Right forelimb (tissue), 1 donor: Measurements from ENCODE around the gene AP1S3.

Experiments used
- DNase-seq: peaks from one replicate; pipeline ENCODE4 v3.0.0-alpha.2; 2018

AP1S3 gene

GRCh38 chr2:223758131-223758840, 79.1 kb downstream of the AP1S3 start:
- no peak for DNase-seq

DNA sequence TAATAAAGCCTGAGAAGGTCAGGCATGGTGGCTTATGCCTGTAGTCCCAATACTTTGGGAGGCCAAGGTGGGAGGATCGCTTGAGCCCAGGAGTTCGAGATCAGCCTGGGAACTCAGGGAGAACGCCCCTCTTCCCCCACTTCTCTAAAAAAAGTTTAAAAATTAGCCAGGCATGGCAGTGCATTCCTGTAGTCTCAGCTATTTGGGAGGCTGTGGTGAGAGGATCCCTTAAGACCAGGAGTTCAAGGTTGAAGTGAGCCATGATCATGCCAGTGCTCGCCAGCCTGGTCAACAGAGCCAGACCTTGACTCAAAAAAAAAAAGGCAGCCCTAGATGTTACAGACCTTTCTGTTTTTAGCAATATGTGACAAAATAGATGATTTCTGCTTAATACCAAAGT, 83.4 kb downstream of the AP1S3 start:
- DNase-seq = no peak

GRCh38 chr2:223751012-223751411, 86.4 kb downstream of the AP1S3 start:
- DNase-seq = no peak

DNA sequence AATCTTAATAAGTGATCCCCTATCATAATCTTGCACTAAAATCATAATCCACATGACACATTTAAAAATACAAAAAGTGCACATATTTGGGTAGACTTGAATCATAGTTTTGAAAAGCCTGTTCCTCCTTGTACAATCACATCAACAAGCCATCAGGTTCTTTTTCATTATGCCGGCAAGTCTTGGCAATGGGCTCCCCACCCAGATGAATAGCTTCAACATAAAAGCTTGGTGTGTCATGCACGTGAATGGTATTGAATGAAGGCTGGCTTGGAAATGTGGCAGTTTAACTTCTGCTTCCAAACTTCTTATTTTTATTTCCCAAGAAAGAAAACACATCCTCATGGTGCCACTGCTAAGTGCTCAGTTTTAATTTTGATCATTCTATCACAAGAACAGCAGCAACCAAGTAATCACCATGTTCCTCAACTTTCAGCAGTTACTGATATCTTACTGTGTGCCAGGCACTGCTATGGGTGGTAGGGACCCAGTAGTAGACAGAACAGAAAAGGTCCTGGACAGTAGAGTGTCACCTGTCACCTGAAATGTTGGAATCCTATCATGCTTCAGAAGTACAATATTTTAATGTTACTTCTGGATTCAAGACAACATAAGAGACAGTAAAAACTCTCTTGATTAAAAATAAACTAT, 89.9 kb downstream of the AP1S3 start:
- no peak for DNase-seq

GRCh38 chr2:223746611-223747010, 90.8 kb downstream of the AP1S3 start:
- DNase-seq = no peak

DNA sequence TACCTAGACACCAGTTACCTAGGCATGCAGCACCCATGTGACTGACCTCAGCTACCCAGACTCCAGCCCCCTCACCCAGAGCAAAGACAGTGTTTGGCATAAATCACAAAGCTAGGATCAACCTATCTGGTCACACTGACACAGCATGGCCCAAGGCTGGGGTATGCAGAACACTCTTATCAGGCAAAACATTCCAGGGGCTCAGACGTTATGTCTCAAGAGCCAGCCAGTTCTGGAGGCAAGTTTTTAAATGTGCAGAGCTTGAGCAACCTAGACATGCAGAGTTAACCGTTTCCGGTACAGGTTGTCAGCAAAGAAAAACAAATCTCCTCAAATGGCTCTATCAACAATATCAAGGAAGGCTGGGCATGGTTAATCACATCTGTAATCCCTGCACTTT, 92.8 kb downstream of the AP1S3 start:
- no peak for DNase-seq

- DNase-seq = no peak
Observed at GRCh38 chr2:223740679-223741078, 96.7 kb downstream of the AP1S3 start.

GRCh38 chr2:223737207-223737606, 100.2 kb downstream of the AP1S3 start:
- no peak for DNase-seq

GRCh38 chr2:223736488-223736887, 100.9 kb downstream of the AP1S3 start:
- no peak for DNase-seq

GRCh38 chr2:223735659-223736244, 101.6 kb downstream of the AP1S3 start:
- DNase-seq = no peak

DNA sequence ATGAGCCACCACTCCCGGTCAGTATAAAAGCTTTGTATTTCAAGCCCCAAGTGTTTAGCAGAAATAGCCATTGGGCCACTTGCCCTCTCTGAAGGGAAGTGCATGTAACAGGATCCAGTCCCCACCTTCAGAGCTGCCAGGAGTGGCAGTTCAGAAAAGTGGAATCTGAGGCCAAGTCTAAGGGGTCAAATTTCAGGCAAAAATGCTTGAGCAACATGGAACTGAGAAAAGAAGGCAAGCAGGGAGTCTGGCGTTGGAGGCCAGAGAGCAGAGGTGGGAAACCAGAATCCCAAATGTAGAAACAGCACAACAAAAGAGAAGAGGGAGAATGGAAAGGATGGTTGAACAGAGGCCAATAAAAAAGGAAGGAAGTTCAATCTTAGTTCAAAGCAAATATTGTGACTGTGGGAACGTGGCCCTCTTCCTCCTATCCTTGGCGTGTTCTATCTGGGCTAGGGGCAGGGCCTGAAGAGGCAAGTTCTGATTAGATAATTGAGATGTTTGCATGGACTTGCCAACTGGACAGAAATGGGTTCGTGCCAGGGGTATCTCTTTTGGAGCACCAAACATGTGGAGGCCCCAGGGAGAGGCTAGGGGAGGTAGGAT, 102.2 kb downstream of the AP1S3 start:
- no peak for DNase-seq

DNA sequence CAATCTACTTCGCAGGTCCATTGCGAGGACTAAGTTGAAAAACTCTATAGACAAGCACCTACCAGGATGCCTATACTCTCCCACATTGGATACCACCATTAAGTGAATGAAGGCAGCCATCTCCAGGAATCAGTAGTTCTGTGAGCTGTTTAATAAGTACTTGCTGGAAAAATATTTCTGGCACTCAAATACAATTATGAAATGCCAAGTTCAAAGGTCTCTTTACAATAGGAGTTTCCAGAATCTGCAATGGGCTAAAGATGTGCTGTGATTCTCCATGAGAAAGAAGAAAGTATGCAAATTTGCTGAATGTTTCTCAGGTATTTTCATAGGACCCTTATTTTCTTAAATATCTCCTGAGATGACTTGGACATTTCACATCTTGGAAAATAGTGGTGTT, 103.0 kb downstream of the AP1S3 start:
- DNase-seq = no peak

- no peak for DNase-seq
Observed at GRCh38 chr2:223732346-223732745, 105.0 kb downstream of the AP1S3 start.

GRCh38 chr2:223731503-223731902, 105.9 kb downstream of the AP1S3 start:
- no peak for DNase-seq

- DNase-seq = no peak
Observed at GRCh38 chr2:223729781-223730180, 107.6 kb downstream of the AP1S3 start.

- DNase-seq = no peak
Observed at GRCh38 chr2:223727562-223727961, 109.8 kb downstream of the AP1S3 start.

GRCh38 chr2:223725986-223726970, 111.1 kb downstream of the AP1S3 start:
- DNase-seq = no peak

DNA sequence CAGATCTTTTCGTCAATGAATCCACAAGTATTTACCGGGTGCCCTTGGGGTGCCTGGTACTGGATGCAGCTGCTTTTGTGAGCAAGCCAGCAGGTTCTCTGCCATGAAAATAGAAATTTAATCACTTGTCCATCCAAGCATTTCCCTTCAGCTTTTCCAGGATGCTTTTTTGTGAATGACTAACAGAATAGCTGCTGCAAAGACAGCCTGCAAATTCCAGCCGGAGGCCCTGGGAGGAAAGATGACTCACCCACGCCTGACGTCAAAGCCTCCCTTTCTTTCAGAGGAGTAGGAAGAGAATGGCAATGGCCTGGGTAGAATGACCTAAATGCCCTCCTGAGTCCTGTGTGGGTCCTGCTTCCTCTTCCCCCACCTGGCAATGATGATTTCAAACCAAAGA, 111.9 kb downstream of the AP1S3 start:
- DNase-seq = peak; percentile 74

- DNase-seq = no peak
Observed at GRCh38 chr2:223724861-223725260, 112.5 kb downstream of the AP1S3 start.

GRCh38 chr2:223723954-223724411, 113.4 kb downstream of the AP1S3 start:
- DNase-seq = no peak

- no peak for DNase-seq
Observed at GRCh38 chr2:223722226-223722625, 115.2 kb downstream of the AP1S3 start.

GRCh38 chr2:223721746-223722145, 115.6 kb downstream of the AP1S3 start:
- DNase-seq = no peak

DNA sequence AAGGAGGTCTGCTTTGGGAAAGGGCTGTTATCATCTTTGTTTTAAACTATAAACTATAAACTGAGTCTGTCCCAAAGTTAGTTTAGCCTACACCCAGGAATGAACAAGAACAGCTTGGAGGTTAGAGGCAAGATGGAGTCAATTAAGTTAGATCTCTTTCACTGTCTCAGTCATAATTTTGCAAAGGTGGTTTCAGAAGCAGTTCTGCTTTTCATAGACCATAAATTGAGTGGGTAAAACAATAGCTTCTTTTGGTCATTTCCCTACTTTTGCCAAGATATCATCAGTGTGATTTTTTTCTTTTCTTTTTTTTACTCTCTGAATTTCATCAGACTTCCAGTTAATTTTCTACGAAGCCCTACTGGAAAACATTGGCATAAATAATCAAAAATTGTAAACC, 117.0 kb downstream of the AP1S3 start:
- DNase-seq = no peak
